ENCODE data around the gene OSBPL2.

The OSBPL2 gene

GRCh38 chr20:62234339-62234738 lies 4.0 kb upstream of the OSBPL2 start:
- Histone ChIP-seq H3K4me2 (no peak overlapping the region), H4K20me1 (ENCODE audit: insufficient read depth) (no peaks in the 10 kb centered on the region), H3K27ac (no peak overlapping the region), H3K36me3 (ENCODE audit: insufficient read depth) (no peaks in the 10 kb centered on the region), H3K4me3 (IDR thresholded peaks at IDR 0.05; ENCODE audit: insufficient read depth, low read depth, low read length) (no peak overlapping the region), H3K79me2 (ENCODE audit: insufficient read depth, low read depth) (no peaks in the 10 kb centered on the region; the same call in 1 of the 2 replicates), H3K4me1 (ENCODE audit: low read depth, poor library complexity, severe bottlenecking) (peaks cover 5% of the 10 kb centered on the region), H3K9ac (no peak overlapping the region), H3K27me3 (ENCODE audit: insufficient read depth, low read depth) (peaks cover 58% of the 10 kb centered on the region), H2AFZ (ENCODE audit: low read depth) (no peak overlapping the region)
- TF ChIP-seq CTCF (conservative IDR thresholded peaks at IDR 0.05; ENCODE audit: low read depth, low read length): no peak

- peaks cover 9% of the 10 kb centered on the region for H3K4me1 ChIP-seq (ENCODE audit: low read depth, poor library complexity, severe bottlenecking)
- H3K4me2 ChIP-seq: no peak overlapping the region
- H3K79me2 ChIP-seq (ENCODE audit: insufficient read depth, low read depth): no peaks in the 10 kb centered on the region; the same call in 1 of the 2 replicates
- H3K36me3 ChIP-seq (ENCODE audit: insufficient read depth): no peaks in the 10 kb centered on the region
- H4K20me1 ChIP-seq (ENCODE audit: insufficient read depth): no peaks in the 10 kb centered on the region
- no peak overlapping the region for H2AFZ ChIP-seq (ENCODE audit: low read depth)
- no peak overlapping the region for H3K9ac ChIP-seq
- no peak overlapping the region for H3K4me3 ChIP-seq (IDR thresholded peaks at IDR 0.05; ENCODE audit: insufficient read depth, low read depth, low read length)
- H3K27me3 ChIP-seq (ENCODE audit: insufficient read depth, low read depth): peaks cover 58% of the 10 kb centered on the region
- TF ChIP-seq CTCF (conservative IDR thresholded peaks at IDR 0.05; ENCODE audit: low read depth, low read length): no peak
- H3K27ac ChIP-seq: no peak overlapping the region
Observed at GRCh38 chr20:62235001-62235776, 3.1 kb upstream of the OSBPL2 start.

- no peak overlapping the region for H3K27ac ChIP-seq
Observed at GRCh38 chr20:62235777-62236157, 2.6 kb upstream of the OSBPL2 start.

GRCh38 chr20:62236200-62236599 lies 2.1 kb upstream of the OSBPL2 start:
- H3K4me1 ChIP-seq (ENCODE audit: low read depth, poor library complexity, severe bottlenecking): peaks cover 9% of the 10 kb centered on the region
- no peak overlapping the region for H3K27ac ChIP-seq
- H4K20me1 ChIP-seq (ENCODE audit: insufficient read depth): no peaks in the 10 kb centered on the region
- H3K4me3 ChIP-seq (IDR thresholded peaks at IDR 0.05; ENCODE audit: insufficient read depth, low read depth, low read length): no peak overlapping the region
- no peak for TF ChIP-seq CTCF (conservative IDR thresholded peaks at IDR 0.05; ENCODE audit: low read depth, low read length)
- H3K79me2 ChIP-seq (ENCODE audit: insufficient read depth, low read depth): no peaks in the 10 kb centered on the region; the same call in 1 of the 2 replicates
- H3K36me3 ChIP-seq (ENCODE audit: insufficient read depth): no peaks in the 10 kb centered on the region
- H3K9ac ChIP-seq: no peak overlapping the region
- H3K4me2 ChIP-seq: no peak overlapping the region
- peaks cover 50% of the 10 kb centered on the region for H3K27me3 ChIP-seq (ENCODE audit: insufficient read depth, low read depth)
- H2AFZ ChIP-seq (ENCODE audit: low read depth): no peak overlapping the region

More at GRCh38 chr20:62235777-62236157, 2.6 kb upstream of the OSBPL2 start:
- peaks cover 9% of the 10 kb centered on the region for H3K4me1 ChIP-seq (ENCODE audit: low read depth, poor library complexity, severe bottlenecking)
- no peaks in the 10 kb centered on the region for H3K36me3 ChIP-seq (ENCODE audit: insufficient read depth)
- no peak for TF ChIP-seq CTCF (conservative IDR thresholded peaks at IDR 0.05; ENCODE audit: low read depth, low read length)
- H4K20me1 ChIP-seq (ENCODE audit: insufficient read depth): no peaks in the 10 kb centered on the region
- no peak overlapping the region for H3K4me2 ChIP-seq
- no peak overlapping the region for H2AFZ ChIP-seq (ENCODE audit: low read depth)
- peaks cover 54% of the 10 kb centered on the region for H3K27me3 ChIP-seq (ENCODE audit: insufficient read depth, low read depth)
- no peak overlapping the region for H3K4me3 ChIP-seq (IDR thresholded peaks at IDR 0.05; ENCODE audit: insufficient read depth, low read depth, low read length)
- no peak overlapping the region for H3K9ac ChIP-seq
- no peaks in the 10 kb centered on the region; the same call in 1 of the 2 replicates for H3K79me2 ChIP-seq (ENCODE audit: insufficient read depth, low read depth)
